COLO668 (cell line): ENCODE measurements around the gene HOXC12.

Experiments
- DNase-seq: peaks from one replicate; lab custom pipeline; 2025; ENCODE audit not compliant: unreplicated experiment; lab: John Stamatoyannopoulos, UW

HOXC12 gene

GRCh38 chr12:53995378-53996239 lies 40.9 kb downstream of the HOXC12 start:
- peak; percentile 20 for DNase-seq

GRCh38 chr12:53996240-53997203 lies 41.8 kb downstream of the HOXC12 start:
- no peak for DNase-seq

DNA sequence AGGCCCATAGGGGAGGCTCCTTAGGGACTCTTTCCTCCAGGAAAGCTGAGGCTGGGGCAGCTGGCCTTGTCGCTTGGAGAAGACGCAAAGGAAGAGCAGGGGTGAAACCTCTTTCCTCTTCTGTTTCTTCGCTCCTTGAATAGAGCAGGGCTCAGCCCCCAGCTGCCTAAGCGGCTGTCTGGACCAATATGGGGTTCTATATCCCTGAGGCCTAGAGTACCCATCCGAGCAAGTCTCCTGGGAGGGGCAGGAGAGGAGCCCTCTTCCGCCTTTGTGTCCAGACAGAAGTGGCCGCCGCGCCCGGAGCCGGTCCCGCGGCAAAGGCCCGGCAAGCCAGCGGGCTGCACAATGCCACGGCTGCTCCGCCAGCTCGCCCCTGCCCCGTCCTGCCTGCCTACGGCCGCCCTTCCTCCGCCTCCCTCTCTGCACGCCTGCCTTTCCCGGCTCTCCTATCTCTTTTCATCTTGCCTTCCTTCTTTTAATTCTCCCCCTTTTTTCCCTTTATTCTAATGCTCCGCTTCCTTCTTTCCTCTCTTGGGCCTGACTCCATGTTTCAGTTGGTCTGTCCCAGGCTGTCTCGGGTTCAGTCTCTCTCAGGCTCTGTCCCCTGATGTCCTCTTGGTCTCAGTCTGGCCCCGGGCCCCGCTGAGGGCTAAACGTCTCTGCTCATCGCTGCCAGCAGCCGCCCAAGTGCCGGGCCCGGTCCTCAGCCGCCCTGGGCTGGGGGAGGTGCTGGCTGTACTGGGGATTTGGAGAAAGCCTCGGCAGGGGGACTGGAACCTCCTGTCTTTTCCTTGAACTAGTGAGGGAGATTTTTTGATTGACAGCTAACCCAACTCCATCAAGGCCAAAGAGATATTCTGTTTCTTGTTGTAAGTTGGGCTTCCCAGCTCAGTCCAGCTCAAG lies 42.8 kb downstream of the HOXC12 start:
- no peak for DNase-seq

- no peak for DNase-seq
Observed at GRCh38 chr12:53998110-53998899, 43.6 kb downstream of the HOXC12 start.

- no peak for DNase-seq
Observed at GRCh38 chr12:53998900-53999236, 44.2 kb downstream of the HOXC12 start.

GRCh38 chr12:53999559-54000115 lies 44.9 kb downstream of the HOXC12 start:
- DNase-seq = no peak

DNA sequence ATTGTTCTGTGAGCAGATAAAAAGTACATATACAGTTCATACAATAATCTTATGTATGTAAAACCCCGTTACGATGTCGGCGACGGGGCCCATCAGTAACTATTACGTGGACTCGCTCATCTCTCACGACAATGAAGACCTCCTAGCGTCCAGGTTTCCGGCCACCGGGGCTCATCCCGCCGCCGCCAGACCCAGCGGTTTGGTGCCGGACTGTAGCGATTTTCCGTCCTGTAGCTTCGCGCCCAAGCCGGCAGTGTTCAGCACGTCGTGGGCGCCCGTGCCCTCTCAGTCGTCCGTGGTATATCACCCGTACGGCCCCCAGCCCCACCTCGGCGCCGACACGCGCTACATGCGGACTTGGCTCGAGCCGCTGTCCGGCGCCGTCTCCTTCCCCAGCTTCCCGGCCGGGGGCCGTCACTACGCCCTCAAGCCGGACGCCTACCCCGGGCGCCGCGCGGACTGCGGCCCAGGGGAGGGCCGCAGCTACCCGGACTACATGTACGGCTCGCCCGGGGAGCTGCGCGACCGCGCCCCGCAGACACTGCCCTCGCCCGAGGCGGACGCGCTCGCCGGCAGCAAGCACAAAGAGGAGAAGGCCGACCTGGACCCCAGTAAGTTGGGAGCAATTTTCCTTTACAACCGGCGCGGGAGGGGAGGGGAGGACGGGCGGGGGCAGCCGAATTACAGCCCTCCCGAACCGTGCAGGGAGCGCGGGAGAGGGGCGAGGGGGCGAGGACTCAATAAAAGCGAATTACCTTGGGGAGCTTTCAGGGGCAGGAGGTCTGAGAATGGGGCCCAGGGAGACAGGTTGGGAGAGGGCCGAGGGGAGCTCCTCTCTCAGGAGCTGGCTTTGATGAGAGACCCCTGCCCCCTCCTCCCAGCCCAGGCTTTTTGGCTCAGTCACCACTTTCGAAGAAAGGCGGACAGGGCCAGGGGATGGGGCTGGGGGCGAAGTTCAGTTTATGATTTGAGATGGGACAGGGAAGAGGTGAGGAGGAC lies 45.7 kb downstream of the HOXC12 start, which contains the start of gene HOXC9:
Gene HOXC9, plus strand, starts transcription at position 46 of the 999 bp plus-strand sequence. Its CDS starts 28 bp downstream, at position 74.
- DNase-seq = no peak

GRCh38 chr12:54001283-54002187 lies 46.8 kb downstream of the HOXC12 start:
- DNase-seq = no peak

- DNase-seq = no peak
Observed at GRCh38 chr12:54002278-54002914, 47.7 kb downstream of the HOXC12 start.

GRCh38 chr12:54002915-54003389 lies 48.2 kb downstream of the HOXC12 start:
- no peak for DNase-seq

GRCh38 chr12:54003625-54004024 lies 48.9 kb downstream of the HOXC12 start:
- no peak for DNase-seq

GRCh38 chr12:54004063-54004840 lies 49.5 kb downstream of the HOXC12 start:
- no peak for DNase-seq

- peak; percentile 0 for DNase-seq
Observed at GRCh38 chr12:54004841-54005530, 50.3 kb downstream of the HOXC12 start.

- no peak for DNase-seq
Observed at GRCh38 chr12:54005531-54005852, 50.8 kb downstream of the HOXC12 start.

DNA sequence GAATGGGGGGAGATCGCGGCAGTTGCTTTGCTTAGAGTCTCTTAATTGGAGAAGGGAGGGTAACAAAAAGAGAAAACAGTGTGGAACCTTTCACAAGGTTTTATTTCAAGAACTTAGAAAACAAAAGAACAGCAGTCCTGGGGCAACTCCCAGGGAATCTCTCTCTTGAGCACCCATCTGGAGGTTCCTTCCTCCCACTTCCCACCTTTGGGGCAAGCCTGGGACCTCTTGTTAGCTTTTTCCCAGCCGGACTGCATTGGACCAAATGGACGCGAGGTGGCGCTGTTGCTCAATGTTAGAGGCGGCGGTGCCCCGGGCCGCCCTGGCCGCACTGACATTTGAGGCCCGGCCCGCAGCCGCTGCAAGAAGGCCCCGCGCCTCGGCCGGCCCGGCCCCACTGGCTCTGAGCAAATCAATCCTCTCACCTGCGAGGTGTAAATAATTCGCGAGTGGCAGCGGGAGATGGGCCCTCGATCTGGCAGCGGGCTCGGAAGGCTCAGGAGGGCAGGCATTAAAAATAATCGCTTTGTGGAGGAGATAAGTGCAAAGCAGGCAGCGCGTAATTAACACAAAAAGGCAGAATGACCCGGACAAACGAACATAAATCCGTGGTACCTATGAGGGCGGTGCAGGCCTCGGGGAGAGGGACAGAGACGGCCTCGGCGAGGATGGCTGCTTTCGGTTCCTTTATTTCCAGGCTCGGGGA lies 51.3 kb downstream of the HOXC12 start:
- DNase-seq = peak; percentile 62
